GM12865 (cell line): Measurements from ENCODE around the gene TENM4.

ENCODE experiments used
- DNase-seq: peaks from one replicate; pipeline ENCODE4 v3.0.0; 2010; ENCODE audit warnings: low read depth
- H3K4me3 ChIP-seq: 2 replicates; pipeline ENCODE4 v1.5.1; 2011; ENCODE audit warnings: mild to moderate bottlenecking, low read depth, low read length, control low read depth
- CTCF ChIP-seq: IDR thresholded peaks from 2 replicates; pipeline ENCODE4 v1.5.1; 2011; ENCODE audit warnings: low read length, control low read depth, low read depth, inconsistent platforms; ENCODE audit not compliant: insufficient read depth; ENCODE audit errors: missing control alignments

The TENM4 gene

GRCh38 chr11:78846269-78846668 is 594.6 kb downstream of the TENM4 start:
- no peak overlapping the region for H3K4me3 ChIP-seq
- TF ChIP-seq CTCF, result no peak
- no peak for DNase-seq

DNA sequence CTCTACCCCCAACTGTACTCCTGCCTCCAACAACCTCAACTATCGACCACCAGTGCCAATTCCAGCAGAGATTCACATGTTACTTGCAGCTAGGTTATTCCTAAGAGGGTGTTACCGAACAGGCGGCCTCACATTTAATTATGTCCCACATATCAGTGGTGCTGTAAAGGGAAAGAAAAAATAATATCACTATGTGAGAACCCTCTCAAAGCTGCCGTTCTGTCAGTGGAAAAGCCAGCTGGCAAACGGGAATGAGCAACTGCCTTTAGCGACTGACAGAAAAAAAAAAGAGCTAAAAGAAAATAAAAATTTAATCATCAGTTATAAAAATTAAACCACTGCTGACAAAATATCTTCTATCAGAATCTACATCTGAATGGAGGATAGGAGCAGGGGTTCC is 595.3 kb downstream of the TENM4 start:
- no peak for TF ChIP-seq CTCF
- no peak for DNase-seq
- H3K4me3 ChIP-seq, result no peak overlapping the region

- no peak for TF ChIP-seq CTCF
- DNase-seq, result no peak
These were observed 599.3 kb downstream of the TENM4 start for GRCh38 chr11:78841456-78842060.

DNA sequence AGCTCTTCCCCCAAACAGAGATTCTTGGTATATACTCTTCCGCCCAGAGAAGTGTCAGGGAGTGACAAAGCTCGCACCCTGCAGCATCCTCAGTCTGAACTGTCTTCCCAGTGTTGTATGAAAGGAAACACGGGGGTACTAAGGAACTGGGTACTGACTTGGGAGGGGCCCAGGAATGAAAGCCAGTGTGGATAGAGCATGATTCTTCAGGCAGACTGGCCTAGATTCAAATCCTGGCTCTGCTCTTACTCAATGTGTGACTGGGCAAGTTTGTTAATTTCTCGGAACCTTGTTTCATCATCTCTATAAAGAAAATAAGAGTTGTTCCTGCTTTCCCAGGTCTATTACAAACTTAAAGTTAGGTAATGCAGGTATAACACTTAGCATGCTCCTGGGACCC is 600.2 kb downstream of the TENM4 start:
- H3K4me3 ChIP-seq, result no peak overlapping the region
- no peak for TF ChIP-seq CTCF
- no peak for DNase-seq

More at GRCh38 chr11:78841456-78842060, 599.3 kb downstream of the TENM4 start:
- H3K4me3 ChIP-seq, result no peak overlapping the region

DNA sequence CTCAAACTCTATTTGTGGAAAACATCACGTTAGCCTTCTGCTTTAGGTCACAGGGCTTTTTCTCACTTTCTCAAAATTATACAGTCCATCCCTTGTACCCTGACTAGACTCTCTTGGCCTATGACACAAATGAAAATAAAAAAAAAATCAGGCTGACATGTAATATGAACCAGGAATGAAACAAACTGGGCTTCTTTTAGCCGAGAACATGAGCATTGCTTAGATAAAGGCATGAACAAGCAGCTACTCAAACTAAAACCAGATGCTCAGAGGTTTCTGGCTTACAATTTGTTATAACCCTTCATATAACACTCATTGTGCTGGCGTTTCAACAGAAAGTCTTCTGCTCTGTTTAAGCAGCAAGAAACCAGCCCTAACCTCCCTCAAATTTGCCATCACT is 600.6 kb downstream of the TENM4 start:
- no peak for DNase-seq
- no peak overlapping the region for H3K4me3 ChIP-seq
- TF ChIP-seq CTCF, result no peak

DNA sequence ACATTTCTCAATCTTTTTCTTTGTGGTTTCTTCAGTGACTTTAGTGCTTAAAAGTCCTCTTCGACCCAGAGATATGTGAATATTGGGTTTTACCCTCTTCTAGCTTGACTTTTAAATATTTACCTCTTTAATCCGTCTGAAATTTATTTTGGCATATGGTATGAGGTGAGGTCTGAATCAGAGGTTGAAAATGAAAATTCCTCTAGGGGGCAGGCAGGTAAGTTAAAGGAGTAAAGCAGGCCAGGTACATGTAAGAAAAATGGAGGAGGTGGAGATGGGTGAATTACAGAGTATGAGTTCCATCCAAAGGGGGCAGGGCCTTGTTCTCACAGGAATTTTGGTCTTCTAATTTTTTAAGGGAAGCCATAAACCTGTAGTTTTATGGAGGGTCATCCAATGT is 602.4 kb downstream of the TENM4 start:
- no peak overlapping the region for H3K4me3 ChIP-seq
- no peak for TF ChIP-seq CTCF
- no peak for DNase-seq

DNA sequence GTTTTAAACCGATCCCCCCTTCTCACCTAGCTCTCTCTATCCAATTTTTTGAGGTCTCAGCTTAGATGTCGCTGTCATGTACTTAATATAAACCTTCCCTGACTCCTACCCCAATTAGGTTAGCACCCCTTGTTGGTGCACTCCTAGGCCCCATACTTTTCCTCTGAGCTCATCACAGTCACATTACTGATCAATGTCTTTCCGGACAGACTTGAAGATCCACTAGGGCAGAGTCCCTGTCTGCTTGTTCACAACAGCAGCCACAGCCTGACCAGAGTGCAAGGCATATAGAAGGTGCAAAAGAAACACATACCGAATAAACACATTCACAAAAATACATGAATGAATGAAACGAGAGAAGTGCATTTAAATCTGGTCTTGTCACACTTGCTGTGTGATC is 605.2 kb downstream of the TENM4 start:
- no peak for DNase-seq
- TF ChIP-seq CTCF, result no peak
- H3K4me3 ChIP-seq, result no peak overlapping the region
